Ascending aorta (tissue), 1 donor: Measurements from ENCODE around the gene GLI1. TPM values are rescaled to one million over a fixed set of nuclear protein-coding genes. Genes with fewer than 3 reads are reported as not detected.

Experiments
- total RNA-seq: library from RNA; depleted of rRNA; stranded (reverse); fragments of >200 nt; gene quantifications from one replicate; pipeline ENCODE4 v1.1.0, GENCODE V29; 2016

The GLI1 gene
- total RNA-seq, 1 donor from 2014 or later, result 2.8 TPM

Other genes with a start within 250 kb of the GLI1 start
- gene NXPH4, start 243.0 kb upstream of the GLI1 start, total RNA-seq, result not detected
- gene SHMT2, start 230.1 kb upstream of the GLI1 start, total RNA-seq, result 136 TPM
- not detected for gene STAC3, start 208.6 kb upstream of the GLI1 start, total RNA-seq
- 49.5 TPM for gene R3HDM2, start 28.7 kb upstream of the GLI1 start, total RNA-seq
- not detected for gene INHBC, start 25.0 kb upstream of the GLI1 start, total RNA-seq
- not detected for gene INHBE, start 4.5 kb upstream of the GLI1 start, total RNA-seq
- gene ARHGAP9, start 20.1 kb downstream of the GLI1 start, total RNA-seq, result 21.6 TPM
- gene MARS1, start 28.3 kb downstream of the GLI1 start, total RNA-seq, result 78.0 TPM
- 0.64 TPM for gene DDIT3, start 60.7 kb downstream of the GLI1 start, total RNA-seq
- gene MBD6, start 63.0 kb downstream of the GLI1 start, total RNA-seq, result 48.5 TPM
- 116 TPM for gene DCTN2, start 87.4 kb downstream of the GLI1 start, total RNA-seq
- gene KIF5A, start 90.3 kb downstream of the GLI1 start, total RNA-seq, result not detected
- 153 TPM for gene PIP4K2C, start 131.4 kb downstream of the GLI1 start, total RNA-seq
- 33.5 TPM for gene DTX3, start 145.0 kb downstream of the GLI1 start, total RNA-seq
- 47.8 TPM for gene ARHGEF25, start 151.7 kb downstream of the GLI1 start, total RNA-seq
- gene B4GALNT1, start 173.4 kb downstream of the GLI1 start, total RNA-seq, result 16.6 TPM
- 233 TPM for gene OS9, start 234.3 kb downstream of the GLI1 start, total RNA-seq